ENCODE results near the gene TSFM. TPM values are rescaled to one million over a fixed set of nuclear protein-coding genes. Genes with fewer than 3 reads are reported as not detected.

TSFM gene
- total and polyA plus RNA-seq, 2 of the 13 experiments (the other 11 are each of a cell fraction or from before 2014, with no cell fraction given): 29.8 to 68.3 TPM

DNA sequence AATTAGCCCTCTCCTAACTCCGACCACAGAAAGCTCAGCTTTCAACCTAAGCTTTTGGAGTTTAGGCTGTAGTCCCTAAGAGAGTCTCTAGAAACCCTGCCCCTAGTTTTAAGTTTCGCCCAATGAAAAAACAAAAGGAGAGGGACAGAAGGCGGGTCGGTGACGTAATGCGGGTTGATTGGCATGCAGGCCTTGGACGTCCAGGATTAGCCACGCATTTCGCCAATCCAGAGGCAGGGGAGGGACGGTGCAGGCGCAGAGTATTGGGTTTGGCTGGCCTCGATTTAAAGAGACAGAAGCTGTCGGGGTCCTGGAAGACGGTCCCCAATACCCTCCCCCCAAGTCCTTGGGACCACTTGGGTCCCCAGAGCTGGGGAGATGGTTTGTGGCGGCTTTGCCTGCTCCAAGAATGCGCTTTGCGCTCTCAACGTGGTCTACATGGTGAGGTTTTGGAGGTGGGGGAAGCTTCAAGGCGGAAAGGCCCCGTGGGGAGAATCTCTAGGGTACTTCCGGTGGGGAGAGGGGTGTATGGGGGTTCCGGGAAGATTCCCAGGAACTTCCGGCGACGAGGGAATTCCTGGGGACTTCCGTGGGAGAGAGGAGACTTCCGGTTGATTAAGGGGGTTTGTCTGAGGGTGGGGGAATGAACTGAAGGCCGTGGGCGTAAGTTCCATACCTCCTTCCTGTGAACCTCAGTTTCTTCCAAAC, 37.7 kb upstream of the TSFM start, which contains the start of gene TSPAN31 (continued):
- TF ChIP-seq SP2 (CRISPR knock-in tag; IDR thresholded peaks at IDR 0.05): peak; percentile 90
- peak; percentile 48; the same call in 1 of the 2 replicates for TF ChIP-seq ZMYM4 (CRISPR knock-in tag; IDR thresholded peaks at IDR 0.05)
- peak; percentile 31; the same call in 1 of the 2 replicates for TF ChIP-seq YEATS4 (CRISPR knock-in tag; IDR thresholded peaks at IDR 0.05; ENCODE audit: borderline replicate concordance)
- TF ChIP-seq ATRX (CRISPR knock-in tag; IDR thresholded peaks at IDR 0.05; ENCODE audit: borderline replicate concordance): no peak
- peak; percentile 64; the same call in 1 of the 2 replicates for TF ChIP-seq ZFY (CRISPR knock-in tag; IDR thresholded peaks at IDR 0.05)
- peak; percentile 53; the same call in 1 of the 2 replicates for TF ChIP-seq GTF2F1 (IDR thresholded peaks at IDR 0.05; ENCODE audit: low read length)
- TF ChIP-seq, protein P1, sequence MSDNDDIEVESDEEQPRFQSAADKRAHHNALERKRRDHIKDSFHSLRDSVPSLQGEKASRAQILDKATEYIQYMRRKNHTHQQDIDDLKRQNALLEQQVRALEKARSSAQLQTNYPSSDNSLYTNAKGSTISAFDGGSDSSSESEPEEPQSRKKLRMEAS (IDR thresholded peaks at IDR 0.05): peak; percentile 73
- TF ChIP-seq MIXL1 (CRISPR knock-in tag; IDR thresholded peaks at IDR 0.05): no peak
- TF ChIP-seq, protein P2, sequence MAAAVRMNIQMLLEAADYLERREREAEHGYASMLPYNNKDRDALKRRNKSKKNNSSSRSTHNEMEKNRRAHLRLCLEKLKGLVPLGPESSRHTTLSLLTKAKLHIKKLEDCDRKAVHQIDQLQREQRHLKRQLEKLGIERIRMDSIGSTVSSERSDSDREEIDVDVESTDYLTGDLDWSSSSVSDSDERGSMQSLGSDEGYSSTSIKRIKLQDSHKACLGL (CRISPR knock-in tag; IDR thresholded peaks at IDR 0.05): no peak
- peak; percentile 79; the same call in 1 of the 2 replicates for TF ChIP-seq CEBPB (IDR thresholded peaks at IDR 0.05; ENCODE audit: borderline replicate concordance, low read depth, low read length)
- peak; percentile 38 for TF ChIP-seq HNRNPK (IDR thresholded peaks at IDR 0.05; ENCODE audit: low read depth, low read length, poor library complexity, severe bottlenecking)
- TF ChIP-seq MAZ (IDR thresholded peaks at IDR 0.05; ENCODE audit: borderline replicate concordance, low read depth, low read length): 0 out of 2 replicates have a peak, but pooled peaks have one; percentile 14
- no peak for TF ChIP-seq MAZ (CRISPR knock-in tag; IDR thresholded peaks at IDR 0.05; ENCODE audit: low read depth)
- TF ChIP-seq HIVEP1 (CRISPR knock-in tag; IDR thresholded peaks at IDR 0.05): 0 out of 2 replicates have a peak, but pooled peaks have one; percentile 54
- TF ChIP-seq, protein P3, sequence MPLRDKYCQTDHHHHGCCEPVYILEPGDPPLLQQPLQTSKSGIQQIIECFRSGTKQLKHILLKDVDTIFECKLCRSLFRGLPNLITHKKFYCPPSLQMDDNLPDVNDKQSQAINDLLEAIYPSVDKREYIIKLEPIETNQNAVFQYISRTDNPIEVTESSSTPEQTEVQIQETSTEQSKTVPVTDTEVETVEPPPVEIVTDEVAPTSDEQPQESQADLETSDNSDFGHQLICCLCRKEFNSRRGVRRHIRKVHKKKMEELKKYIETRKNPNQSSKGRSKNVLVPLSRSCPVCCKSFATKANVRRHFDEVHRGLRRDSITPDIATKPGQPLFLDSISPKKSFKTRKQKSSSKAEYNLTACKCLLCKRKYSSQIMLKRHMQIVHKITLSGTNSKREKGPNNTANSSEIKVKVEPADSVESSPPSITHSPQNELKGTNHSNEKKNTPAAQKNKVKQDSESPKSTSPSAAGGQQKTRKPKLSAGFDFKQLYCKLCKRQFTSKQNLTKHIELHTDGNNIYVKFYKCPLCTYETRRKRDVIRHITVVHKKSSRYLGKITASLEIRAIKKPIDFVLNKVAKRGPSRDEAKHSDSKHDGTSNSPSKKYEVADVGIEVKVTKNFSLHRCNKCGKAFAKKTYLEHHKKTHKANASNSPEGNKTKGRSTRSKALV (CRISPR knock-in tag; IDR thresholded peaks at IDR 0.05): 0 out of 2 replicates have a peak, but pooled peaks have one; percentile 60
- TF ChIP-seq, protein P4, sequence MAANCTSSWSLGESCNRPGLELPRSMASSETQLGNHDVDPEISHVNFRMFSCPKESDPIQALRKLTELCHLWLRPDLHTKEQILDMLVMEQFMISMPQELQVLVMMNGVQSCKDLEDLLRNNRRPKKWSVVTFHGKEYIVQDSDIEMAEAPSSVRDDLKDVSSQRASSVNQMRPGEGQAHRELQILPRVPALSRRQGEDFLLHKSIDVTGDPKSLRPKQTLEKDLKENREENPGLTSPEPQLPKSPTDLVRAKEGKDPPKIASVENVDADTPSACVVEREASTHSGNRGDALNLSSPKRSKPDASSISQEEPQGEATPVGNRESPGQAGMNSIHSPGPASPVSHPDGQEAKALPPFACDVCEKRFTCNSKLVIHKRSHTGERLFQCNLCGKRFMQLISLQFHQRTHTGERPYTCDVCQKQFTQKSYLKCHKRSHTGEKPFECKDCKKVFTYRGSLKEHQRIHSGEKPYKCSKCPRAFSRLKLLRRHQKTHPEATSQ (CRISPR knock-in tag; IDR thresholded peaks at IDR 0.05; ENCODE audit: borderline replicate concordance): no peak
- TF ChIP-seq CREB1 (IDR thresholded peaks at IDR 0.05): peak; percentile 90
- TF ChIP-seq CREB1 (CRISPR knock-in tag; IDR thresholded peaks at IDR 0.05): peak; percentile 98
- TF ChIP-seq, protein P5, sequence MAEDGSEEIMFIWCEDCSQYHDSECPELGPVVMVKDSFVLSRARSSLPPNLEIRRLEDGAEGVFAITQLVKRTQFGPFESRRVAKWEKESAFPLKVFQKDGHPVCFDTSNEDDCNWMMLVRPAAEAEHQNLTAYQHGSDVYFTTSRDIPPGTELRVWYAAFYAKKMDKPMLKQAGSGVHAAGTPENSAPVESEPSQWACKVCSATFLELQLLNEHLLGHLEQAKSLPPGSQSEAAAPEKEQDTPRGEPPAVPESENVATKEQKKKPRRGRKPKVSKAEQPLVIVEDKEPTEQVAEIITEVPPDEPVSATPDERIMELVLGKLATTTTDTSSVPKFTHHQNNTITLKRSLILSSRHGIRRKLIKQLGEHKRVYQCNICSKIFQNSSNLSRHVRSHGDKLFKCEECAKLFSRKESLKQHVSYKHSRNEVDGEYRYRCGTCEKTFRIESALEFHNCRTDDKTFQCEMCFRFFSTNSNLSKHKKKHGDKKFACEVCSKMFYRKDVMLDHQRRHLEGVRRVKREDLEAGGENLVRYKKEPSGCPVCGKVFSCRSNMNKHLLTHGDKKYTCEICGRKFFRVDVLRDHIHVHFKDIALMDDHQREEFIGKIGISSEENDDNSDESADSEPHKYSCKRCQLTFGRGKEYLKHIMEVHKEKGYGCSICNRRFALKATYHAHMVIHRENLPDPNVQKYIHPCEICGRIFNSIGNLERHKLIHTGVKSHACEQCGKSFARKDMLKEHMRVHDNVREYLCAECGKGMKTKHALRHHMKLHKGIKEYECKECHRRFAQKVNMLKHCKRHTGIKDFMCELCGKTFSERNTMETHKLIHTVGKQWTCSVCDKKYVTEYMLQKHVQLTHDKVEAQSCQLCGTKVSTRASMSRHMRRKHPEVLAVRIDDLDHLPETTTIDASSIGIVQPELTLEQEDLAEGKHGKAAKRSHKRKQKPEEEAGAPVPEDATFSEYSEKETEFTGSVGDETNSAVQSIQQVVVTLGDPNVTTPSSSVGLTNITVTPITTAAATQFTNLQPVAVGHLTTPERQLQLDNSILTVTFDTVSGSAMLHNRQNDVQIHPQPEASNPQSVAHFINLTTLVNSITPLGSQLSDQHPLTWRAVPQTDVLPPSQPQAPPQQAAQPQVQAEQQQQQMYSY (CRISPR knock-in tag; IDR thresholded peaks at IDR 0.05): 0 out of 2 replicates have a peak, but pooled peaks have one; percentile 26
- no peak for TF ChIP-seq PHB2 (IDR thresholded peaks at IDR 0.05; ENCODE audit: partially characterized antibody)
- no peak for TF ChIP-seq AKAP8 (CRISPR knock-in tag; IDR thresholded peaks at IDR 0.05)
